GM23248 (cell line): ENCODE measurements around the gene EPS8L1.

Source experiments
- EZH2 ChIP-seq: fragments of 200-600 bp; sonication (generic); IDR thresholded peaks from 2 replicates; pipeline ENCODE4 v1.6.1; 2018; ENCODE audit warnings: antibody characterized with exemption, mild to moderate bottlenecking; ENCODE audit not compliant: insufficient read depth, poor library complexity, severe bottlenecking
- EZH2phosphoT487 ChIP-seq: fragments of 200-600 bp; sonication (generic); IDR thresholded peaks from 2 replicates; pipeline ENCODE4 v1.6.1; 2018; ENCODE audit warnings: antibody characterized with exemption, moderate library complexity, mild to moderate bottlenecking, low read depth; ENCODE audit not compliant: insufficient read depth

GRCh38 chr19:55081770-55082019 is 6.0 kb downstream of the EPS8L1 start:
- no peak for TF ChIP-seq EZH2
- TF ChIP-seq EZH2phosphoT487: no peak
